Keratinocyte (primary cell): ENCODE results near the gene ERCC8.

Source experiments
- CTCF ChIP-seq, 3 experiments: IDR thresholded peaks in 1 of 3; conservative IDR thresholded peaks in 1 of 3; optimal IDR thresholded peaks in 1 of 3; 2 replicates in 2 of 3; 3 replicates in 1 of 3; pipeline versions ENCODE3 to v1.5.1; 2011; ENCODE audit warnings: low read length in 3 of 3, mild to moderate bottlenecking in 3 of 3, moderate library complexity in 2 of 3, control low read depth in 1 of 3, inconsistent platforms in 1 of 3; ENCODE audit not compliant: insufficient read depth in 2 of 3; ENCODE audit errors: extremely low read depth in 1 of 3
- EZH2 ChIP-seq: IDR thresholded peaks from one replicate; pipeline ENCODE4 v1.6.1; 2012; ENCODE audit warnings: inconsistent platforms, mild to moderate bottlenecking, low read length, moderate library complexity

DNA sequence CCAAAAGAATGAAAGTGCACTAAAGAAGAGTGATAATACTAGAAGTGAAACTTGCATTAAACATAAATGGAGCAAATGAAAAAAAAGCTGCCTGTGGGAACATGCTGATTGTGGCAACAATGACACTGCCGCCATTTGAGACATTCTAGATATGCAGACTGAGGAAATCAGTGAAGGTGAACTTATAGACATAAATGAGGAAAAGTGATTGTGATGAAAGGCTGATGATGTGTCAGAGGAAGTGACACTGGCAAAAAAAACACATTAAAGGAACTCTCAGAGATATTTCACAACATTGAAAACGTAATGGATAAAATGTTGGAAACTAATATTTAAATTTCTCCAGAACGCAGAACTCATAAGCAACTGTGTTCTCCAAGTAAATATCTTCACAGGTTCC, 1.2 kb downstream of the ERCC8 start:
- TF ChIP-seq EZH2 (no peak), CTCF (optimal IDR thresholded peaks at IDR 0.05 in 1 of 3, IDR thresholded peaks at IDR 0.05 in 1 of 3, conservative IDR thresholded peaks at IDR 0.05 in 1 of 3; ENCODE audit: extremely low read depth in 1 of 3, insufficient read depth in 2 of 3, low read length in 3 of 3) (no peak)
